SK-N-SH (cell line): ENCODE results near the gene ENSA.

ENCODE experiments used
- ELF1 ChIP-seq: IDR thresholded peaks from 2 replicates; pipeline ENCODE4 v1.4.0; 2012
- EP300 ChIP-seq, 2 experiments: IDR thresholded peaks; 2 replicates each; pipeline versions ENCODE4 v1.4.0 to v1.6.1; 2012; ENCODE audit warnings: borderline replicate concordance in 1 of 2, low read depth in 1 of 2, low read length in 1 of 2
- EZH2phosphoT487 ChIP-seq: fragments of 200-600 bp; sonication (generic); IDR thresholded peaks from 2 replicates; pipeline ENCODE4 v1.6.1; 2017; ENCODE audit warnings: low read depth, mixed run types, mild to moderate bottlenecking, antibody characterized with exemption, moderate library complexity, borderline replicate concordance
- GABPA ChIP-seq: IDR thresholded peaks from 2 replicates; pipeline ENCODE4 v1.4.0; 2012; ENCODE audit warnings: low read depth, mild to moderate bottlenecking
- JUND ChIP-seq: IDR thresholded peaks from 2 replicates; pipeline ENCODE4 v1.4.0; 2012
- POLR2AphosphoS5 ChIP-seq: IDR thresholded peaks from 2 replicates; pipeline ENCODE4 v1.6.1; 2012; ENCODE audit warnings: low read depth, low read length
- RAD21 ChIP-seq: IDR thresholded peaks from 2 replicates; pipeline ENCODE4 v1.6.1; 2012; ENCODE audit warnings: mild to moderate bottlenecking, low read length
- SMC3 ChIP-seq: IDR thresholded peaks from 2 replicates; pipeline ENCODE4 v1.6.1; 2012; ENCODE audit warnings: low read depth, low read length, improper control_type of control experiment
- YY1 ChIP-seq: IDR thresholded peaks from 2 replicates; pipeline ENCODE4 v1.4.0; 2012; ENCODE audit warnings: low read depth, mild to moderate bottlenecking
- TF ChIP-seq, protein P1 (sequence below): fragments of 200-600 bp; sonication (generic); IDR thresholded peaks from 2 replicates; pipeline ENCODE4 v1.6.1; 2017; ENCODE audit warnings: antibody characterized with exemption, mild to moderate bottlenecking, moderate library complexity
- TF ChIP-seq, protein P2 (sequence below): IDR thresholded peaks from 2 replicates; pipeline ENCODE4 v1.4.0; 2012; ENCODE audit warnings: low read depth, borderline replicate concordance
- TF ChIP-seq, protein P3 (sequence below): fragments of 150-350 bp; IDR thresholded peaks from 2 replicates; pipeline ENCODE4 v1.6.1; 2017; ENCODE audit warnings: antibody characterized with exemption, low read length, low read depth, borderline replicate concordance
- TF ChIP-seq, protein P4 (sequence below): IDR thresholded peaks from 2 replicates; pipeline ENCODE4 v1.6.1; 2012; ENCODE audit warnings: mild to moderate bottlenecking, low read depth, low read length, moderate library complexity
- TF ChIP-seq, protein P5 (sequence below): IDR thresholded peaks from 2 replicates; pipeline ENCODE4 v1.4.0; 2012; ENCODE audit warnings: low read depth, borderline replicate concordance

DNA sequence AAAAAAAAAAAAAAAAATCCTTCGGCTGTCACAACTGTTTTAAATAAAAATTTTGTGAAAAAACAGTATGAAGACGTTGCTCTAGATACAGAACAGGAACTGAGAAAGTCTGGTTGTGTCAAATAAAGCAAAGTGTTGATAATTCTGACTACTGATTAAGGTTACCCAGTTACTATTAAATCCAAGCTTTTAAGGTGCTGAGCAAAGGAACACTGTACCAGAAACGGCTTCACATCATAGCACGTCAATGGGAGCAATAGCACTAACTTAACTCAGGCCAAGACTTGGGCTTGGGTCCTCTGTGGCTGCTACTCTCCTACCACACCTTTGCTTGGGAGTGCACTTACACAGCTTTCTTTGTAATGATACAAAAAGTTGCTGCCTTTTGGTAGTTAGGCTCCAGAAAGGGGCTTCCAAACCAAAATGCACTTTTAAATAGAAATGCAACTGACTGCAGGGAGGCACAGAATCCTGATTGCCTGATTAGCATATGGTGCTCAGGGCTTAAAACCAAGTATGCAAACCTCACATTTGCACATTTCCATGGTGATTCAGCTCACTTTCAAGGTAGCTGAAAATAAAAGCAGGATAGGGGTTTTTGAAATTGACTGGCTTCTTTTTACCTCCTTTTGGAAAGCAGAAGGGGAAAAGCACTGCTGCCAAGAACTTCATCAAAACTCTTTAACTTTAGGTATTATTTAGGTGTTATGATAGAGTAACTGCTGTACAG lies 56.3 kb downstream of the ENSA start:
- TF ChIP-seq, protein P1, sequence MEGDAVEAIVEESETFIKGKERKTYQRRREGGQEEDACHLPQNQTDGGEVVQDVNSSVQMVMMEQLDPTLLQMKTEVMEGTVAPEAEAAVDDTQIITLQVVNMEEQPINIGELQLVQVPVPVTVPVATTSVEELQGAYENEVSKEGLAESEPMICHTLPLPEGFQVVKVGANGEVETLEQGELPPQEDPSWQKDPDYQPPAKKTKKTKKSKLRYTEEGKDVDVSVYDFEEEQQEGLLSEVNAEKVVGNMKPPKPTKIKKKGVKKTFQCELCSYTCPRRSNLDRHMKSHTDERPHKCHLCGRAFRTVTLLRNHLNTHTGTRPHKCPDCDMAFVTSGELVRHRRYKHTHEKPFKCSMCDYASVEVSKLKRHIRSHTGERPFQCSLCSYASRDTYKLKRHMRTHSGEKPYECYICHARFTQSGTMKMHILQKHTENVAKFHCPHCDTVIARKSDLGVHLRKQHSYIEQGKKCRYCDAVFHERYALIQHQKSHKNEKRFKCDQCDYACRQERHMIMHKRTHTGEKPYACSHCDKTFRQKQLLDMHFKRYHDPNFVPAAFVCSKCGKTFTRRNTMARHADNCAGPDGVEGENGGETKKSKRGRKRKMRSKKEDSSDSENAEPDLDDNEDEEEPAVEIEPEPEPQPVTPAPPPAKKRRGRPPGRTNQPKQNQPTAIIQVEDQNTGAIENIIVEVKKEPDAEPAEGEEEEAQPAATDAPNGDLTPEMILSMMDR, result no peak
- TF ChIP-seq YY1 (no peak), JUND (no peak), POLR2AphosphoS5 (peak; percentile 23; the same call in 1 of the 2 replicates), EZH2phosphoT487 (no peak), EP300 (IDR thresholded peaks at IDR 0.05; ENCODE audit: borderline replicate concordance in 1 of 2, low read depth in 1 of 2, low read length in 1 of 2) (no peak), SMC3 (no peak), GABPA (no peak), ELF1 (no peak), RAD21 (no peak)
- TF ChIP-seq, protein P2, sequence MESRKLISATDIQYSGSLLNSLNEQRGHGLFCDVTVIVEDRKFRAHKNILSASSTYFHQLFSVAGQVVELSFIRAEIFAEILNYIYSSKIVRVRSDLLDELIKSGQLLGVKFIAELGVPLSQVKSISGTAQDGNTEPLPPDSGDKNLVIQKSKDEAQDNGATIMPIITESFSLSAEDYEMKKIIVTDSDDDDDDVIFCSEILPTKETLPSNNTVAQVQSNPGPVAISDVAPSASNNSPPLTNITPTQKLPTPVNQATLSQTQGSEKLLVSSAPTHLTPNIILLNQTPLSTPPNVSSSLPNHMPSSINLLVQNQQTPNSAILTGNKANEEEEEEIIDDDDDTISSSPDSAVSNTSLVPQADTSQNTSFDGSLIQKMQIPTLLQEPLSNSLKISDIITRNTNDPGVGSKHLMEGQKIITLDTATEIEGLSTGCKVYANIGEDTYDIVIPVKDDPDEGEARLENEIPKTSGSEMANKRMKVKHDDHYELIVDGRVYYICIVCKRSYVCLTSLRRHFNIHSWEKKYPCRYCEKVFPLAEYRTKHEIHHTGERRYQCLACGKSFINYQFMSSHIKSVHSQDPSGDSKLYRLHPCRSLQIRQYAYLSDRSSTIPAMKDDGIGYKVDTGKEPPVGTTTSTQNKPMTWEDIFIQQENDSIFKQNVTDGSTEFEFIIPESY, result no peak
- TF ChIP-seq, protein P3, sequence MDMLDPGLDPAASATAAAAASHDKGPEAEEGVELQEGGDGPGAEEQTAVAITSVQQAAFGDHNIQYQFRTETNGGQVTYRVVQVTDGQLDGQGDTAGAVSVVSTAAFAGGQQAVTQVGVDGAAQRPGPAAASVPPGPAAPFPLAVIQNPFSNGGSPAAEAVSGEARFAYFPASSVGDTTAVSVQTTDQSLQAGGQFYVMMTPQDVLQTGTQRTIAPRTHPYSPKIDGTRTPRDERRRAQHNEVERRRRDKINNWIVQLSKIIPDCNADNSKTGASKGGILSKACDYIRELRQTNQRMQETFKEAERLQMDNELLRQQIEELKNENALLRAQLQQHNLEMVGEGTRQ, result no peak
- TF ChIP-seq, protein P4, sequence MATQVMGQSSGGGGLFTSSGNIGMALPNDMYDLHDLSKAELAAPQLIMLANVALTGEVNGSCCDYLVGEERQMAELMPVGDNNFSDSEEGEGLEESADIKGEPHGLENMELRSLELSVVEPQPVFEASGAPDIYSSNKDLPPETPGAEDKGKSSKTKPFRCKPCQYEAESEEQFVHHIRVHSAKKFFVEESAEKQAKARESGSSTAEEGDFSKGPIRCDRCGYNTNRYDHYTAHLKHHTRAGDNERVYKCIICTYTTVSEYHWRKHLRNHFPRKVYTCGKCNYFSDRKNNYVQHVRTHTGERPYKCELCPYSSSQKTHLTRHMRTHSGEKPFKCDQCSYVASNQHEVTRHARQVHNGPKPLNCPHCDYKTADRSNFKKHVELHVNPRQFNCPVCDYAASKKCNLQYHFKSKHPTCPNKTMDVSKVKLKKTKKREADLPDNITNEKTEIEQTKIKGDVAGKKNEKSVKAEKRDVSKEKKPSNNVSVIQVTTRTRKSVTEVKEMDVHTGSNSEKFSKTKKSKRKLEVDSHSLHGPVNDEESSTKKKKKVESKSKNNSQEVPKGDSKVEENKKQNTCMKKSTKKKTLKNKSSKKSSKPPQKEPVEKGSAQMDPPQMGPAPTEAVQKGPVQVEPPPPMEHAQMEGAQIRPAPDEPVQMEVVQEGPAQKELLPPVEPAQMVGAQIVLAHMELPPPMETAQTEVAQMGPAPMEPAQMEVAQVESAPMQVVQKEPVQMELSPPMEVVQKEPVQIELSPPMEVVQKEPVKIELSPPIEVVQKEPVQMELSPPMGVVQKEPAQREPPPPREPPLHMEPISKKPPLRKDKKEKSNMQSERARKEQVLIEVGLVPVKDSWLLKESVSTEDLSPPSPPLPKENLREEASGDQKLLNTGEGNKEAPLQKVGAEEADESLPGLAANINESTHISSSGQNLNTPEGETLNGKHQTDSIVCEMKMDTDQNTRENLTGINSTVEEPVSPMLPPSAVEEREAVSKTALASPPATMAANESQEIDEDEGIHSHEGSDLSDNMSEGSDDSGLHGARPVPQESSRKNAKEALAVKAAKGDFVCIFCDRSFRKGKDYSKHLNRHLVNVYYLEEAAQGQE, result no peak
- TF ChIP-seq, protein P5, sequence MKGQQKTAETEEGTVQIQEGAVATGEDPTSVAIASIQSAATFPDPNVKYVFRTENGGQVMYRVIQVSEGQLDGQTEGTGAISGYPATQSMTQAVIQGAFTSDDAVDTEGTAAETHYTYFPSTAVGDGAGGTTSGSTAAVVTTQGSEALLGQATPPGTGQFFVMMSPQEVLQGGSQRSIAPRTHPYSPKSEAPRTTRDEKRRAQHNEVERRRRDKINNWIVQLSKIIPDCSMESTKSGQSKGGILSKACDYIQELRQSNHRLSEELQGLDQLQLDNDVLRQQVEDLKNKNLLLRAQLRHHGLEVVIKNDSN, result no peak
